Activated T-cell treated with anti-CD3 and anti-CD28 coated beads, Interleukin-2, amount 50 U/mL, for 1 hour (primary cell): Measurements from ENCODE around the gene RPTOR.

Experiments
- DNase-seq: peaks from one replicate; pipeline ENCODE4 v3.0.0-alpha.2; 2020

The RPTOR gene

DNA sequence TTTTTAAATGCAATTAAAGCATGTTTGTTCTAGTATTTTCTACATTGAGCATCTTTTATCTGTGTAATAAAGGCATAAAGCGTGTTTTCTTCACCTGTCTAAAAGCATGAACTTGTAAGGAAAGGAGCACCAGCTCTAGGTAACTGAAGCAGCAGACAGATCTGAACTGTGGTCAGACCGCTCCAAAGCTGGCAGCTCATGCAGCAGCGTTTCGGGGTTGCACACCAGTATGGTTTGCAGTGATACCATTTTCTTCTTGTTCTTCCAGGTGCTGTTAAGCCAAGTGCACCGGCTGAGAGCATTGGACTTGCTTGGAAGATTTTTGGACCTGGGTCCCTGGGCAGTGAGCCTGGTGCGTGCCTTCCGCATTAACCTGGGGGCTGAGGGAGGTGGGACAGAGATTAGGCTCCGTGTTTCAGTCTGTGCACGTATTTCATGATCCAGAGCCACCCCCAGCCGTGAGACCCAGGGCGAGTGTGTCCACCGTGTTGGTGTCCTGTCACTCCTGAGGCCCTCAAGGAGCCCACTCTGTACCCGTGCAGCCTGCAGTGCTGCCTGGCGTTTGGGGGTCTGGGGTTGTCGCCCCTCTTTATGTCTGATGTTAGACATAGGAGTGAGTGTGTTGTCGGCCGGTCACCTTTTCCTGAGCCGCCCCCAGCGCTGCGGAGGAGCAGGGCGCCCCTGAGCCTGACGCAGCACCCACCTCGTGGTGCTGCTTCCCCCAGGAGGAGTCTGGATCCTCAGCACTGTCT is 310.7 kb downstream of the RPTOR start:
- DNase-seq, result no peak

- peak; percentile 58 for DNase-seq
Measured at GRCh38 chr17:80855948-80856862, 311.6 kb downstream of the RPTOR start.

- no peak for DNase-seq
Measured at GRCh38 chr17:80856863-80857755, 312.5 kb downstream of the RPTOR start.

DNA sequence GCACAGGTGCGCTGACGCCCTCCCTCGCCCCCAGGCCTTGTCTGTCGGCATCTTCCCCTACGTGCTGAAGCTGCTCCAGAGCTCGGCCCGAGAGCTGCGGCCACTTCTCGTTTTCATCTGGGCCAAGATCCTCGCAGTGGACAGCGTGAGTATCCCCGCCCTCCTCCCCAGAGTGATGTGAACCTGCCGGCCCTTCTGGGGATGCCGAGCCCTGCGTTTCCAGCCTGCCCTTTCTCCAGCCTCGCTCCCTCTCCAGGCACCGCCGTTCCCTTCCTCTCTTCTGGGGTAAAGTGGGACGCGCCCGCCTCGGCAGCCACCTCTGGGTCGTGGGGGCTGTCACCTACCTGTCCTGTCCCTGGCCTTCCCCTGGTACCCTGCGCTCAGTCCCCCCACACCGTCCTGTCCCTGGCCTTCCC is 313.1 kb downstream of the RPTOR start:
- DNase-seq, result no peak

GRCh38 chr17:80858301-80859001 is 313.8 kb downstream of the RPTOR start:
- no peak for DNase-seq

DNA sequence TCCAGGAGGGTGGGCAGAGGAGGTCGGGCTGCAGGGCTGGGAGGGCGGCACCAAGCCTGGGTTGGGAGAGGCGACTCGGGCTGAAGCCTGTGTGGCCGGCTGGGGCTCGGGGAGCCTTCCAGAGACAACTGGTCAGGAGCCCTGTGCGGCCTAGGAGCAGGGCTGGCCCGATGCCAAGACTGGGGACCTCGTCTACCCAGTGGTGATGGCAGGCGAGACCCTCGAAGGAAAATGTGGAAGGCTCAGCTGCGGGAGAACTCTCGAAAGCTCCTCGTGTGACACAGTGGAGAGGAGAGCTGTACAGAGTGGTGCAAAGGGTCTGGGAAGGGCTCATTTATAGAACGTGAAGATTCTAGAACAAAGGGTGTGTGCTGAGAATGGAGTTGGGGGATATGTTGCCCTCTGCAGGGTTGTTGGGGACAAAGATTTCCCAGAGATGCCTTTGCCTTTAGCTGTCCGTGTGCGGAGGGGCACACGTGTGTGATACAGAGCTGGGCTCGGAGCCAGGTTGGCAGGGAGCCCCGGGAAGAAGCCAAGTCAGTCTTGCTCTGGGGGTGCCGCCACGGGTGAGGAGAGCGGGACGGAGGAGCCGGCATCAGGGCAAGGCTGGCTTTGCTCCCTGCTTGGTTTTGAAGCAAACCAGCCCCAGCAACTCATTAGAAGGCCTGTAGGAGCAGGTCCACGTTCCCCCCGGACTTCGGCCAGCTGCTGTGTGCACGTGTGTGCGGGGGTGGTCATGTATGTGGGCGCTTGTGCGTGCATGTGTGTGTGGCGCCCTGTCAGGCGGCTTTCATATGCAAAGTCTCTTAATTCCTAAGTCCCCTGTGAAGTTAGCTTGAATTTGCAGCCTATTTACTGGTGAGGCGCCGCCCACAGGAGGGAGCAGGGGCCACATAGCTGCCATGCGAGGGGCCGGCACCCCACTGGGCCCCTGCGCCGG is 314.6 kb downstream of the RPTOR start:
- no peak for DNase-seq

DNA sequence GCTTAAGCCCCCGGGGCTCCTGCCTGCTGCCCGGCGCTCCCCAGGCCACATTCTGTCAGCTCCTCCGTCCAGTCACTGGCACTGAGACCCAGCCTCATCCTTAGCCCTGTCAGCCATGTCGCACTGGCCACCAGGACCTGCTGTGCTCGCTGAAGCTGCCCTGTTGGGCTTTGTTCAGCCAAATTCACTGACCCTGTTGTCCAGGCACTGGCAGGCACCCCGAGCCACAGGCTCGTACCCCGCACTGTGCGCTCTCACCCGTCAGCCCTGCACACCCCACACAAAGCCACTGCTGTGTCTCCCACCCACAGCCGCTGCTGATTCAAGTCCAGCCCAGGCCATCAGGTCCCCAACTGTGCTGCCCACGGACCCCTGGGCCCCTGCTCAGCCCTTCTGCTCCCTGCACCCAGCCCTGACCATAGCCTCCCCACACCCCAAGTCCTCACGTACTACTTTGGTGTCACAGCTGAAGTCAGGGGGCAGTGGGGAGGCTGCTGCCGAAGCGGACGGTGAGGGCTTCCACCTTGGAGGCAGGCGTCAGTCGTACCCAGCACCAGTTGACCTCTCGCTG is 315.5 kb downstream of the RPTOR start:
- no peak for DNase-seq

DNA sequence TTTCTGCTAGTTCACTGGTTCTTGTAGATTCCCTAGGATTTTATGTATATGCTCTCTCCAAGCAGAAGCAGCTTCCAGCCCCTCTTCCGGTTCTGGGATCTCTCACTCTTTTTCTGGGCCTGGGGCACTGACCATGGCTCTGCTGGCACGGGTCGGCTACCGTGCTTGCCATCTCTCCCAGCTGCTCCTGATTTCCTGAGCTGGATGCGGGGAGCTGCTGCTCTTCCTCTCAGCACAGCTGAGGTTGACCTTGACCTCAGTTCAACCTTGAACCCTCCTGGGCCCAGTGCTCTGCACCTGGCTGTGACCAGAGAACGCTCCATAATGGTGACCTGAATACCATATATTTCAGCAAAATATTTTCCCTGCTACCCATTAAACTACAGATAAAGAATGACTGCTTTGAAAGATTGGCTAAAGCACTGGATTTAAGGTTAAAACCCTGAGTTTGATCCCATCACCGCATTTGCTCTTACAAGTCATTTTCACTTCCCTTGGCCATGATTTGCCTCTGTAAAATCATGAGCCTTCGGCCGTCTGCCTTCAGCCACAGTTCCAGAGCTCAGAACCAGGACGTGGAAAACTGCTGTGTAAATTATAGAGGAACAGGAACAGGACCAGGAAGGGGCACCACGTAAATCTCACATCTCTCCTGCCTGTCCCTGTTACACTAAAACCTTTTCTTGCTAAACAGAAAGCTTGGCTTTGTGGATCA is 316.2 kb downstream of the RPTOR start:
- no peak for DNase-seq

- DNase-seq, result no peak
Measured at GRCh38 chr17:80861418-80861815, 316.8 kb downstream of the RPTOR start.

GRCh38 chr17:80861892-80862291 is 317.3 kb downstream of the RPTOR start:
- peak; percentile 67 for DNase-seq

DNA sequence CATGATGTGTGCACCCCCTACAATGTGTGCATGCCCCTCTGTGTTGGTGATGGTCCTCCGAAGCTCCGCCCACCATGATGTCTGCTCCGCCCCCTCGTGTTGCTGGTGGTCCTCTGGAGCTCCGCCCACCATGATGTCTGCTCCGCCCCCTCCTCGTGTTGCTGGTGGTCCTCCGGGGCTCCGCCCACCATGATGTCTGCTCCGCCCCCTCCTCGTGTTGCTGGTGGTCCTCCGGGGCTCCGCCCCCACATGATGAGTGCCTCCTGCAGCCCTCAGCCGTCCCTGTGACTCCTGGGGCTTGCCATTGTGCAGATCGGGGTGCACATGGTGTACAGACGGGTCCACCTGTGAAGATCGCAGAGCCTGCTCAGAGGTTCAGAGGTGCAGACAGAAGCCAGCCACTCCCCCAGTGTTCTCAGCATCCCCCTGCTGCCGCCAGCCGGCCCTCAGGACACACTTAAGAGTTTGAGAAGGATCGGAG is 317.9 kb downstream of the RPTOR start:
- DNase-seq, result no peak

- no peak for DNase-seq
Measured at GRCh38 chr17:80862978-80863377, 318.3 kb downstream of the RPTOR start.

GRCh38 chr17:80863626-80864025 is 319.0 kb downstream of the RPTOR start:
- DNase-seq, result no peak

DNA sequence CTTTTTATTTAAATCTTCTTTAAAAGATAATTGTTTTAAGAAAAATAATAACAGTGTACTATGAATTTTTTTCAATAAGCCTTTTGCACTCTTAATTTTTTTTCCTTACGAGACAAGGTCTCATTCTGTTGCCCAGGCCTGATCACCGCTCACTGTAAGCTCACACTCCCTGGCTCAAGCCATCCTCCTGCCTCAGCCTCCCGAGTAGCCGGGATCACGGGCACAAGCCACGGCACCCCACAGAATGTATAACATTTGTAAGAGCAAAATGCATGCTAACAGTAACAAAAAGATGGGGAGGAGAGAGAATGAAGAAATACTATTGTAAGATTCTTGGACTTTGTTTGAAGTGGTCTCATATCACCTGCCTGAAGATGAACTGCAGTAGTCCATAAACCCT is 320.1 kb downstream of the RPTOR start:
- no peak for DNase-seq

GRCh38 chr17:80866050-80866793 is 321.6 kb downstream of the RPTOR start:
- peak; percentile 77 for DNase-seq

DNA sequence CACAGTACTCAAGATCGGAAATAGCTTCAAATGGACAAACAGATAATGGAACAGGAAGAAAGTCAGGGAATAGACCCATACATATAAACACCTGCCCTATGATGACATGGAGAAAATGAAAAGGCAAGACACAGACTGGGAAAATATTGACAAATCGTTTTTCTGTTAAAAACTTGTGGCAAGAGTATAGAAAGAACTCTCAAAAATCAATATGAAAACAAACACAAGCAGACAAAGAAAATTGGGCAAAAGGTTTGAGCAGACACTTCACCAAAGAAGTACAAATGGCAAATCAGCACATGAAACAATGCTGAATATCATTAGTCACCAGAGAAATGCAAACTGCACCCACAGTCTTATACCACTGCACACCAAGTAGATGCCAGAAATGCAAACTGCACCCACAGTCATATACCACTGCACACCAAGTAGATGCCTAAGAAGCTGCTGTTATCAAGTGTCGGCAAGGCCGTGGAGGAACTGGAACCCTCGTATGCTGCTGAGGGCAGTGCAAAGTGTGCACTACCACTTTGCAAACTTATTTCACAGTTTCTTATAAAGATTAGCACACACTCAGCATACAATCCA is 323.5 kb downstream of the RPTOR start:
- DNase-seq, result no peak

GRCh38 chr17:80869481-80870145 is 325.0 kb downstream of the RPTOR start:
- DNase-seq, result no peak

GRCh38 chr17:80870401-80870800 is 325.8 kb downstream of the RPTOR start:
- no peak for DNase-seq
